ENCODE data around the gene ULK2.
"Not testable (repeated sequence)": the region's sequence is repeated elsewhere in the genome, so short reads cannot be mapped to it uniquely, and the experiment has no call there.

ULK2 gene

GRCh38 chr17:19900809-19901208, 33.1 kb upstream of the ULK2 start:
- no peak for TF ChIP-seq CTCF (IDR thresholded peaks at IDR 0.05; ENCODE audit: low read depth, low read length)

GRCh38 chr17:19897903-19898302, 30.2 kb upstream of the ULK2 start:
- H3K4me3 ChIP-seq (ENCODE audit: low read depth, low read length) = no peak overlapping the region

More at GRCh38 chr17:19900809-19901208, 33.1 kb upstream of the ULK2 start:
- H3K4me3 ChIP-seq (ENCODE audit: low read depth, low read length) = no peak overlapping the region

GRCh38 chr17:19897090-19897837, 29.5 kb upstream of the ULK2 start:
- no peak overlapping the region for H3K4me3 ChIP-seq (ENCODE audit: low read depth, low read length)
- no peak for TF ChIP-seq CTCF (IDR thresholded peaks at IDR 0.05; ENCODE audit: low read depth, low read length)

More at GRCh38 chr17:19897903-19898302, 30.2 kb upstream of the ULK2 start:
- no peak for TF ChIP-seq CTCF (IDR thresholded peaks at IDR 0.05; ENCODE audit: low read depth, low read length)

- TF ChIP-seq CTCF (IDR thresholded peaks at IDR 0.05; ENCODE audit: low read depth, low read length) = no peak
- H3K4me3 ChIP-seq (ENCODE audit: low read depth, low read length) = no peak overlapping the region
Measured at GRCh38 chr17:19896679-19897078, 28.9 kb upstream of the ULK2 start.

- H3K4me3 ChIP-seq (ENCODE audit: low read depth, low read length) = not testable (repeated sequence)
Measured at GRCh38 chr17:19890554-19890953, 22.8 kb upstream of the ULK2 start.

- H3K4me3 ChIP-seq (ENCODE audit: low read depth, low read length) = not testable (repeated sequence)
Measured at GRCh38 chr17:19890001-19890400, 22.3 kb upstream of the ULK2 start.

GRCh38 chr17:19886116-19886515, 18.4 kb upstream of the ULK2 start:
- TF ChIP-seq CTCF (IDR thresholded peaks at IDR 0.05; ENCODE audit: low read depth, low read length) = no peak
- no peak overlapping the region for H3K4me3 ChIP-seq (ENCODE audit: low read depth, low read length)

- TF ChIP-seq CTCF (IDR thresholded peaks at IDR 0.05; ENCODE audit: low read depth, low read length) = no peak
- H3K4me3 ChIP-seq (ENCODE audit: low read depth, low read length) = no peak overlapping the region
Measured at GRCh38 chr17:19883537-19884215, 15.9 kb upstream of the ULK2 start.

Data from WI38 (cell line).